Measurements from ENCODE around the gene HOXA3.
A peak's percentile ranks its signal among the peaks of the same experiment; 100 is the strongest.

Gene HOXA3

GRCh38 chr7:27106181-27106900 lies 46.0 kb downstream of the HOXA3 start:
- DNase-seq (ENCODE audit: low read depth in 4 of 4, low spot score in 1 of 4), result no peak

GRCh38 chr7:27105301-27106031 lies 46.9 kb downstream of the HOXA3 start:
- DNase-seq (ENCODE audit: low read depth in 4 of 4, low spot score in 1 of 4), result no peak

- DNase-seq (ENCODE audit: low read depth in 4 of 4, low spot score in 1 of 4), result no peak
Measured at GRCh38 chr7:27104341-27105058, 47.9 kb downstream of the HOXA3 start.

GRCh38 chr7:27103489-27104226 lies 48.7 kb downstream of the HOXA3 start:
- DNase-seq (ENCODE audit: low read depth in 4 of 4, low spot score in 1 of 4), result no peak

GRCh38 chr7:27102581-27103442 lies 49.6 kb downstream of the HOXA3 start, which contains the start of gene HOXA2:
TSS of gene HOXA2 (minus strand) at chr7:27102683. CDS start at chr7:27102500, 183 bp downstream.
- no peak for DNase-seq (ENCODE audit: low read depth in 4 of 4, low spot score in 1 of 4)

- DNase-seq (ENCODE audit: low read depth in 4 of 4, low spot score in 1 of 4), result no peak
Measured at GRCh38 chr7:27101957-27102580, 50.3 kb downstream of the HOXA3 start.

GRCh38 chr7:27101171-27101956 lies 51.0 kb downstream of the HOXA3 start:
- DNase-seq (ENCODE audit: low read depth in 4 of 4, low spot score in 1 of 4), result no peak

GRCh38 chr7:27100694-27101170 lies 51.7 kb downstream of the HOXA3 start:
- DNase-seq (ENCODE audit: low read depth in 4 of 4, low spot score in 1 of 4), result no peak

GRCh38 chr7:27099453-27100370 lies 52.7 kb downstream of the HOXA3 start:
- no peak for DNase-seq (ENCODE audit: low read depth in 4 of 4, low spot score in 1 of 4)

GRCh38 chr7:27098578-27099451 lies 53.6 kb downstream of the HOXA3 start:
- no peak for DNase-seq (ENCODE audit: low read depth in 4 of 4, low spot score in 1 of 4)

- no peak for DNase-seq (ENCODE audit: low read depth in 4 of 4, low spot score in 1 of 4)
Measured at GRCh38 chr7:27097686-27098577, 54.5 kb downstream of the HOXA3 start.

GRCh38 chr7:27096768-27097514 lies 55.4 kb downstream of the HOXA3 start:
- no peak for DNase-seq (ENCODE audit: low read depth in 4 of 4, low spot score in 1 of 4)

GRCh38 chr7:27095897-27096767 lies 56.3 kb downstream of the HOXA3 start, which contains the start of gene HOXA1:
TSS of gene HOXA1 (minus strand) at chr7:27096000. CDS start at chr7:27095912, 88 bp downstream.
- DNase-seq (ENCODE audit: low read depth in 4 of 4, low spot score in 1 of 4), result peak; percentile 32 to 54 (median 44)
